Omental fat pad (tissue), 4 donors: Measurements from ENCODE around the gene KCNC3. TPM values are rescaled to one million over a fixed set of nuclear protein-coding genes. Genes with fewer than 3 reads are reported as not detected.

Experiments used
- ATAC-seq: fragments of 150-250 bp; one replicate; pipeline ENCODE4 v1.9.1; 2016; ENCODE audit warnings: mild to moderate bottlenecking, moderate library complexity; ENCODE audit not compliant: low FRiP score
- DNase-seq: peaks from one replicate; pipeline ENCODE4 v3.0.0-alpha.2; 2019; ENCODE audit warnings: low spot score
- CTCF ChIP-seq, 3 donors: fragments of 450-650 bp; IDR thresholded peaks; one replicate each; pipeline ENCODE4 v1.5.1; 2016 to 2017; ENCODE audit warnings: antibody characterized with exemption in 3 of 3, mild to moderate bottlenecking in 3 of 3, moderate library complexity in 2 of 3
- total RNA-seq, 4 donors: library from RNA; depleted of rRNA; stranded (reverse); fragments of >200 nt; gene quantifications; one replicate each; pipeline ENCODE4 v1.1.0, GENCODE V29; 2016

Gene KCNC3
- under 1 TPM; 0.28 to 0.72 (median 0.31) TPM for total RNA-seq

- no peak for TF ChIP-seq CTCF (IDR thresholded peaks at IDR 0.05)
- ATAC-seq (peak; percentile 74), DNase-seq (peak; percentile 79)
Observed at GRCh38 chr19:50329146-50329925, at the start of gene KCNC3. Gene KCNC3 (minus strand): TSS chr19:50329377. CDS start chr19:50329082, 295 bp downstream.

GRCh38 chr19:50378863-50379236 lies 49.7 kb upstream of the KCNC3 start:
- no peak for TF ChIP-seq CTCF (IDR thresholded peaks at IDR 0.05)
- no peak for DNase-seq
- ATAC-seq = no peak

DNA sequence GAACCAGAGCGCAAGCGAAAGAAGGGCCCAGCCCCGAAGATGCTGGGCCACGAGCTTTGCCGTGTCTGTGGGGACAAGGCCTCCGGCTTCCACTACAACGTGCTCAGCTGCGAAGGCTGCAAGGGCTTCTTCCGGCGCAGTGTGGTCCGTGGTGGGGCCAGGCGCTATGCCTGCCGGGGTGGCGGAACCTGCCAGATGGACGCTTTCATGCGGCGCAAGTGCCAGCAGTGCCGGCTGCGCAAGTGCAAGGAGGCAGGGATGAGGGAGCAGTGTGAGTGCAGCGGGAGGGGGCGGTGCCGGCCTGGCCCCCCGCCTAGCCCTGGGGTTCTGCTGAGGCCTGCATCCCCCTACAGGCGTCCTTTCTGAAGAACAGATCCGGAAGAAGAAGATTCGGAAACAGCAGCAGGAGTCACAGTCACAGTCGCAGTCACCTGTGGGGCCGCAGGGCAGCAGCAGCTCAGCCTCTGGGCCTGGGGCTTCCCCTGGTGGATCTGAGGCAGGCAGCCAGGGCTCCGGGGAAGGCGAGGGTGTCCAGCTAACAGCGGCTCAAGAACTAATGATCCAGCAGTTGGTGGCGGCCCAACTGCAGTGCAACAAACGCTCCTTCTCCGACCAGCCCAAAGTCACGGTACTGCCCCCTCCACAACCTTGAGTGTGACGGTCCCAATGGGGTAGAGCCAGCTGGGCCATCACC lies 49.1 kb upstream of the KCNC3 start:
- no peak for DNase-seq
- TF ChIP-seq CTCF (IDR thresholded peaks at IDR 0.05) = no peak
- ATAC-seq = no peak

DNA sequence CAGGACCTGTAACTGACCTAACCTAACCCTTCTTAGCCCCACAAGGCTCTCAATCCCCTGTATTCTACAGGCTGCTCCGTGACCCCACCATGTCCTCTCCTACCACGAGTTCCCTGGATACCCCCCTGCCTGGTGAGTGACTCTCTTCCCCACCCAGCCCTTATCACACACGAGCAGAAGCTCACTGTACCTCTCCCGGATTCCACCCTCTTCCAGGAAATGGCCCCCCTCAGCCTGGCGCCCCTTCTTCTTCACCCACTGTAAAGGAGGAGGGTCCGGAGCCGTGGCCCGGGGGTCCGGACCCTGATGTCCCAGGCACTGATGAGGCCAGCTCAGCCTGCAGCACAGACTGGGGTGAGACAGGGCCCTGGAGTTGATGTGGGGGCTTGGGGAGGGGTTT lies 48.3 kb upstream of the KCNC3 start:
- DNase-seq (no peak), ATAC-seq (no peak)
- no peak for TF ChIP-seq CTCF (IDR thresholded peaks at IDR 0.05)

GRCh38 chr19:50377051-50377461 lies 47.9 kb upstream of the KCNC3 start:
- no peak for TF ChIP-seq CTCF (IDR thresholded peaks at IDR 0.05)
- no peak for DNase-seq
- no peak for ATAC-seq

DNA sequence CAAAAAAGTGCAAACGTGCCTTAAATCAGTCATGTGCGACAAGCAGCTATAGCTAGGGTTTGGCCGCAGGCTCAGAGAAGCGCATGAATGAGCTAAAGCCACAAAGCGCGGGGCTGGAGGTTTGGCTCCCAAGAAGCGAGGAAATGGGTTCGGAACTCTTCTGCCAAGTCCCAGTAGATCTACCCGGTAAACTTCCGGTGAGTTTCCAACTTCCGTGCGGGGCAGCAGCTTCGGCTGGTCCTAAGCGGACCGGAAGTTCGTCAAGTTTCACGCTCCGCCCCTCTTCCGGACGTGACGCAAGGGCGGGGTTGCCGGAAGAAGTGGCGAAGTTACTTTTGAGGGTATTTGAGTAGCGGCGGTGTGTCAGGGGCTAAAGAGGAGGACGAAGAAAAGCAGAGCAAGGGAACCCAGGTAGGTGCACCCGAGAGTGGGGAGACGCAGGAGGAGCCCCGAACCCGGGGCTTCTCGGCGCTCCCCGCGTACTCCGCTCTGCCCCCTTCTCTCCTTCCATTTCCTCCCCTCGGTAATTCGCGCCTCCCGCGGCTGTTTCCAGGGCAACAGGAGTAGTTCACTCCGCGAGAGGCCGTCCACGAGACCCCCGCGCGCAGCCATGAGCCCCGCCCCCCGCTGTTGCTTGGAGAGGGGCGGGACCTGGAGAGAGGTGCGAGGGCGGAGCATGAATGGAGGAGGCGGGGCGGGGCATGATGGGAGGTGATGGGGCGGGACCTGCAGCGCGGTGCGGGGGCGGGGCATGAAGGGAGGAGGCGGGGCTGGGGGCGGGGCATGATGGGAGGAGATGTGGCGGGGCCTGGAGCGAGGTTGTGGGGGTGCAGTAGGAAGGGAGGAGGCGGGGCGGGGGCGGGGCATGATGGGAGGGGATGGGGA lies 47.2 kb upstream of the KCNC3 start, which contains the start of gene NR1H2:
Gene NR1H2, plus strand, starts transcription at position 292 of the 885 bp plus-strand sequence. CDS start 1,149 bp downstream, outside the sequence.
- peak; percentile 96 for ATAC-seq
- DNase-seq = peak; percentile 94
- TF ChIP-seq CTCF (IDR thresholded peaks at IDR 0.05) = no peak
